Brain microvascular endothelial cell (primary cell): ENCODE results near the gene KLF13.

Source experiments
- DNase-seq: peaks from one replicate; pipeline ENCODE4 v3.0.0-alpha.2; 2020
- H3K27ac ChIP-seq: fragments of 250-450 bp; sonication (Bioruptor Pico); 2 replicates; pipeline ENCODE4 v1.5.1; 2020; ENCODE audit warnings: mild to moderate bottlenecking, moderate library complexity
- H3K27me3 ChIP-seq: fragments of 250-450 bp; sonication (Bioruptor Pico); replicated peaks from 2 replicates; pipeline ENCODE4 v1.5.1; 2020; ENCODE audit warnings: mild to moderate bottlenecking
- H3K36me3 ChIP-seq: fragments of 250-450 bp; sonication (Bioruptor Pico); replicated peaks from 2 replicates; pipeline ENCODE4 v1.5.1; 2020; ENCODE audit warnings: mild to moderate bottlenecking
- H3K4me3 ChIP-seq: 2 replicates; pipeline ENCODE4 v1.5.1; 2011; ENCODE audit warnings: low read depth, mild to moderate bottlenecking, control low read depth, low read length, moderate library complexity
- CTCF ChIP-seq: IDR thresholded peaks from 2 replicates; pipeline ENCODE4 v1.5.1; 2011; ENCODE audit warnings: low read depth, mild to moderate bottlenecking, moderate library complexity, low read length, control low read depth, inconsistent platforms; ENCODE audit errors: missing control alignments
- in situ Hi-C: cut with HindIII; loops from 2 replicates; pipeline ENCODE4 v1.10.0; 2017; ENCODE audit warnings: low sequenced_read_pairs, low pct_ligation_motif_present

KLF13 gene

GRCh38 chr15:31374986-31375385, 48.4 kb downstream of the KLF13 start:
- Histone ChIP-seq H3K27ac (no peak overlapping the region), H3K4me3 (no peak overlapping the region), H3K27me3 (no peaks in the 10 kb centered on the region), H3K36me3 (peaks cover 4% of the 10 kb centered on the region)
- no peak for DNase-seq
- no peak for TF ChIP-seq CTCF
- in situ Hi-C loops: no loop called here

GRCh38 chr15:31375772-31376171, 49.1 kb downstream of the KLF13 start:
- H3K4me3 ChIP-seq: no peak overlapping the region
- no peak for DNase-seq
- no peak overlapping the region for H3K27ac ChIP-seq
- peaks cover 12% of the 10 kb centered on the region for H3K36me3 ChIP-seq
- in situ Hi-C loops: no loop called here
- TF ChIP-seq CTCF: no peak
- no peaks in the 10 kb centered on the region for H3K27me3 ChIP-seq

DNA sequence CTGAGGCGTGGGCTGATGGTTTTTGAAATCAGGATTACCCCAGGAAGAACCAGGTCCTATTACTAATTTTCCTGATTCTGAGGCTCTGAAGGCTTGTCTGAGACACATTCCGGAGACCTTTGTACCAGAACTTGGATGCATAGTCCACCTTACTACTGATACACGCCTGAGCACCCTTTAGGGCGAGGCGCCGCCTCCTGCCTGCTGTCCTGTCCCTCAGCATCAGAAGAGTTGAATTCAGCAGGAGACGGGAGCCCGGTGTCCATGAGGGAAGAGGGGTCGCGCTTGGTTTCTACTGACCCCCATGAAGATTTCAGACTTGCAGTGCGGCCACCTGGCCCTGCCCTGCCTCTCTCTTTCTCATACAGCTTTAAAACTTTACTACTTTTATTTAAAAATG, 49.9 kb downstream of the KLF13 start:
- Histone ChIP-seq H3K36me3 (peaks cover 12% of the 10 kb centered on the region), H3K4me3 (no peak overlapping the region), H3K27me3 (no peaks in the 10 kb centered on the region), H3K27ac (no peak overlapping the region)
- DNase-seq: no peak
- no peak for TF ChIP-seq CTCF
- in situ Hi-C loops: no loop called here

DNA sequence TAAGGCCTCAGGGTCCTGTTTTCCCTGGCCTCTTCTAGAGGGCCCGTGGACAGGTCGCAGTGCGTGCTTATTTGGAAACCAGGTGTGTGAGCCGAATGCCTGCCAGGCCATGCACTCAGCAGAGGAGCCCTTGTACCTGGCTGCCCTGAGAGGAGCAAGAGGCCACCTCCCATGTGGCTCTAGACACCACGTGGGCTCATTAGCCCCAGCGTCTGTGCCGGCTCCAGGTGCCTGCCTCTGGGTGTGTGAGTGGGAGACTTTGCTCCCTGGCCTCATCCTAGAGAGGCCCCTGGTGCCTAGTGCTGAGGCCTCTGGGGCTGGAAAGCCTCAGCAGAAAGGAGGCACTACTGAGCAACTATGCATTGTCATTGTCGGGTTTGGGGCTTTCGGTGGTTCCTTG, 50.4 kb downstream of the KLF13 start:
- H3K4me3 ChIP-seq: no peak overlapping the region
- TF ChIP-seq CTCF: no peak
- no peak for DNase-seq
- H3K27ac ChIP-seq: no peak overlapping the region
- in situ Hi-C loops: no loop called here
- H3K36me3 ChIP-seq: peaks cover 12% of the 10 kb centered on the region
- no peaks in the 10 kb centered on the region for H3K27me3 ChIP-seq

GRCh38 chr15:31378363-31378903, 51.8 kb downstream of the KLF13 start:
- no peak for DNase-seq
- Histone ChIP-seq H3K36me3 (peaks cover 12% of the 10 kb centered on the region), H3K4me3 (no peak overlapping the region), H3K27ac (no peak overlapping the region), H3K27me3 (no peaks in the 10 kb centered on the region)
- in situ Hi-C loops: no loop called here
- TF ChIP-seq CTCF: no peak

- H3K4me3 ChIP-seq: no peak overlapping the region
- in situ Hi-C loops: no loop called here
- H3K36me3 ChIP-seq: peaks cover 10% of the 10 kb centered on the region
- H3K27me3 ChIP-seq: no peaks in the 10 kb centered on the region
- DNase-seq: no peak
- H3K27ac ChIP-seq: no peak overlapping the region
- no peak for TF ChIP-seq CTCF
Measured at GRCh38 chr15:31379042-31379441, 52.4 kb downstream of the KLF13 start.
